Measurements from ENCODE around the gene RNU1-4. TPM values are rescaled to one million over a fixed set of nuclear protein-coding genes. Genes with fewer than 3 reads are reported as not detected.
"Not testable (repeated sequence)": the region's sequence is repeated elsewhere in the genome, so short reads cannot be mapped to it uniquely, and the experiment has no call there.

RNU1-4 gene
- total RNA-seq, 2 experiments from 2014 or later: 1,390 to 1,409 TPM

DNA sequence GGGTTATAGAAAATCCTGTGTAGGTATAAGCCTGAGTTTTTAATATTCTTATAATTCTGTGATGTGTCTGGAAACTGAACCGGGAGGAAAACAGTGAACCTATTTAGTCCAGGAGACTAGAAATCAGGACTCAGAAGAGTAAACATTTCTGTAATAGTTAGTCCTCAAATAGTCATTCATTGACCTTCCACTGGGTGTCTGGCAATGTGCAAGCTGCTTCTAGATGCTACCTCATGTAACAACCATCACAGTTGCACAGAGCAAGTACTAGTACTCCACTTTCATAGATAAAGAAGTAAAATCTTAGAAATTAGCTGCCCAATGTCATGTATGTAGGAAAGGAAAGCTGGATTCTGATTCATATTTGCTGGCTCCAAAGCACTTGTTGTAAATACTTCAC is 15.1 kb downstream of the RNU1-4 start:
- H3K27me3 Mint-ChIP-seq; CTCF ChIA-PET; intact Hi-C loops (cut with micrococcal nuclease); H3K27ac Mint-ChIP-seq; H3K9me3 Mint-ChIP-seq; H3K36me3 Mint-ChIP-seq; H3K4me3 Mint-ChIP-seq; POLR2A ChIA-PET; H3K4me1 Mint-ChIP-seq (ENCODE audit: low read depth): not testable (repeated sequence)
- peak; percentile 7 for DNase-seq

DNA sequence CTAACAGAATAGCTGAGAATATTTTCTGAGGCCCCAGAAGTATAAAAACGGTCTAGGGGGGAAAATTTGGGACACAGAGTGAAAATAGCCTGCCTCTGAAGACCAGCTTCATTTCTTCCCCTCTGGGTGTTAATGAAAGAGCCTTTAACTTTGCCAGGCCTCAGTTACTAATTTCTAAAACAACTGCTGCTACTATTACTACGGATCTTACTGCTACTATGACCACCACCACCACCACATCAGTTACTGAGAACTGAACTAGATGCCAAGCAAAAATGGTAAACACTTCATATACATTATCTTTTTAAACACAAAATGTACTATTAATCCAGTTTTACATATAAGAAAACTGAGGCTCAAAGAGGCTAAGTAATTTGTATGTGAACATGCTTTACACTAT is 15.6 kb downstream of the RNU1-4 start:
- H3K27me3 Mint-ChIP-seq; H3K4me1 Mint-ChIP-seq (ENCODE audit: low read depth); H3K9me3 Mint-ChIP-seq; CTCF ChIA-PET; H3K4me3 Mint-ChIP-seq; DNase-seq; POLR2A ChIA-PET; intact Hi-C loops (cut with micrococcal nuclease); H3K36me3 Mint-ChIP-seq; H3K27ac Mint-ChIP-seq: not testable (repeated sequence)

DNA sequence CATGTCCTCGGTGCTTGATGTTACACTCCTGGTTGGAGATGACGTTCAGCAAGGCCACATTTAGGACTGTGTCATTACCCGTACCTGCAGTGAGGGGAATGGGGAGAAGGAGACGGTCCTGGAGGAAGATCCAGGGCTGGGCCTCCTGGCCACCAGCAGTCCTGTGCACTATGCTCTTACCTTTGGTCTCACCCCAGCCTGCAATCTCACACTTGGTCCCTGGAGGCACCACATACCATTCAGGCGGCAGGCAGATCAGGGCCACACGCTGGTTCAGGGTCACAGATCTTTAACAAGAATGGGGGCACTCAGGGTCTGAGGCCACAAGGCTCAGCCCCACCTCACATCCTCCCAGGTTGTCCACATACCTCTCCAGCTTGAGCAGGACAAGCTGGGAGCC is 17.3 kb downstream of the RNU1-4 start:
- POLR2A ChIA-PET; intact Hi-C loops (cut with micrococcal nuclease); H3K4me1 Mint-ChIP-seq (ENCODE audit: low read depth): not testable (repeated sequence)

DNA sequence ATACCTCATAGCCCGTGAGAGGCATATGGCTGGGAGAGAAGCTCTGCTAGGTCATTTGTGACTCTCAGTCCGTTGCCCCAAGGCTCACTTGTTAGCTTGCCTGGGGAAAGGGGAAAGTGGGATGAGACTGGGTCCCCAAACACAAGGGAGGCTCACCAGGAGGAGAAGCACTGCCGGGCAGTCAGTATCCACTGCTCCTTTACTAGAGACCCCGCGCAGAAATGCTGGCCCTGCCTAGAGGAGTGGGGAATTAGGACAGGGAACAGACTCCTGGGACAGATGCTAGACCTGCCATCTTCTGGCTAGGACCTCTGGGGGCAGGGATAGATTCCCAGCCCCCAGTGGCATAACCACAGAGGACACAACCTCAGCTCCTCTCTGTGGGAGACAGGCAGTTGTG is 17.7 kb downstream of the RNU1-4 start:
- H3K36me3 Mint-ChIP-seq; H3K27me3 Mint-ChIP-seq; POLR2A ChIA-PET; H3K9me3 Mint-ChIP-seq; H3K27ac Mint-ChIP-seq; CTCF ChIA-PET; H3K4me1 Mint-ChIP-seq (ENCODE audit: low read depth); intact Hi-C loops (cut with micrococcal nuclease); H3K4me3 Mint-ChIP-seq: not testable (repeated sequence)
- peak; percentile 8 for DNase-seq

More for the DNA sequence above, 17.3 kb downstream of the RNU1-4 start:
- H3K4me3 Mint-ChIP-seq, CTCF ChIA-PET, H3K27ac Mint-ChIP-seq, H3K27me3 Mint-ChIP-seq, H3K9me3 Mint-ChIP-seq, DNase-seq, H3K36me3 Mint-ChIP-seq: not testable (repeated sequence)

DNA sequence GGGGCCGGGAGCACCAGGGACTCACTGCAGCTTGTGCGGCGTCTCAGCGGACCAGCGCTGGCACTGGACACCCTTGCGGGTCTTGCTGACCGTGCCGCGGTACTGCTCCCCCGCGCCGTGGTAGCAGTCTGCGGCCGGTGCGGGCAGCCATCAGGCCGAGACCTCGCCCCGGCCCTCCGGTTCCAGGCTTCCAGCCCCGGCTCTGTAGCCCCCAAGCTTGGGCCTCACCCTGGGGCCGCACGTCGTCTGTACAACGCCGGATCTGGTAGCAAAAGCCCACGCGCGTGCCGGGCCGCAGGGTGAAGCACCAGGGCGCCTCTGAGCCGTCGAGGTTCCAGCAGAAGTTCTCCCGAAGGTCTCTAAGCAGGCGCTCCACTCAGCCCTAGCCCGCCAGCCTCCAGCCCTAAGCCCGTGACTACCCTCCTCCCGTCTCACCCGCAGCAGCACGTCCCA is 18.8 kb downstream of the RNU1-4 start:
- H3K27me3 Mint-ChIP-seq; H3K4me3 Mint-ChIP-seq; intact Hi-C loops (cut with micrococcal nuclease); POLR2A ChIA-PET; H3K27ac Mint-ChIP-seq; H3K4me1 Mint-ChIP-seq (ENCODE audit: low read depth); CTCF ChIA-PET; H3K36me3 Mint-ChIP-seq; H3K9me3 Mint-ChIP-seq: not testable (repeated sequence)
- DNase-seq: peak; percentile 9

DNA sequence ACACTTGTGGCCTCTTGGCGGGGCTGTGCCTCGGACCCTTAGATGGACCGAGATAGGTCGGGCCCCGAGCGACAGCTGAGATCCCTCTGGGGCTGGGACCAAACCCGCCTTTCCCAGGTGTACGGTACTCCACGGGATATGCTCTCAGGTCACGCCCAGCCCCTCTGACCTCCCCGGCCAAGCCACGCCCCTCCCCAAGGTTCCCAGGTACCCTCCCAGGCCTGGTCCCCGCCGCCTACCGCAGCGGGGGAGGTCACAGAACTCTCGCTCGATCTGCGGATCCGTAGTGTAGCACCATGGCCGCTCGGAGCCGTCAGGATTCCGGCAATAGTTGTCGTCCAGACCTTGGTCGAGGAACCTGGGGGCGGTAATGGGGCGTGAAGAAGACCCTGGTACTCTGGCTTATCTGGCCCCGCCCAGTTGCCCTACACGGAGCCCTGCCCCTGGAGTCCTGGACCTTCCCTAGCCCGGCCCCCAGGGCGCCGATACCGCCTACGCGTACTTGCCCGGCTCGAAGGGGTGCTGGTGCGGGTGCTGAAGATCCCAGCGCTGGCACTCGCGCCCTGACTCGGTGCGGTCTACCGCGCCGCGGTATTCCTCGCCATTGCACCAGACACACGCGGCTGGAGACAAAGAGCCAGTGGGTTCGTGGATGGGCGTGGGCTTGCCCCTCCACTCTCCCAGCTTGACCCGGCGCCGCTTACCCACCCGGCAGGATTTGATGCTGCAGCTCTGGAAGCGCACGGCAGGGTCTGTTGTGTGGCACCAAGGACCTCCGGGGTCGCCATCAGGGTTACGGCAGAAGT is 19.5 kb downstream of the RNU1-4 start:
- DNase-seq; intact Hi-C loops (cut with micrococcal nuclease); POLR2A ChIA-PET: not testable (repeated sequence)

DNA sequence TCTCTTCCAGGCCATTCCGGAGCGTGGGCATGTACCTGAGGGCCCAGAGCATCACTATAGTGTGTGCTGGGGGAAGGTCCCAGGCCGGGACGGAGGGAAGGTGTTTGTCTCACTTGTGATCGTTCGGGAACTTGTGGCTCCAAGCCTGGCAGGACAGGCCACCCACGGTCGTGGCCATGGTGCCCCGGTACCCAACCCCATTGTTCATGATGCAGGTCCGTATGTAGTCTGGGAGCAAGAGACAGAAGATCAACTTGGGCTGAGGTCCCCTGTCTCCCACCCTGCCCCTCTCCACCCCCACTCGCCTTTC is 20.1 kb downstream of the RNU1-4 start:
- H3K27ac Mint-ChIP-seq; H3K27me3 Mint-ChIP-seq; DNase-seq; H3K4me1 Mint-ChIP-seq (ENCODE audit: low read depth); intact Hi-C loops (cut with micrococcal nuclease); H3K4me3 Mint-ChIP-seq; CTCF ChIA-PET; H3K9me3 Mint-ChIP-seq; H3K36me3 Mint-ChIP-seq; POLR2A ChIA-PET: not testable (repeated sequence)

More for the DNA sequence above, 19.5 kb downstream of the RNU1-4 start:
- H3K4me3 Mint-ChIP-seq; H3K9me3 Mint-ChIP-seq; H3K36me3 Mint-ChIP-seq; H3K27ac Mint-ChIP-seq; CTCF ChIA-PET; H3K4me1 Mint-ChIP-seq (ENCODE audit: low read depth); H3K27me3 Mint-ChIP-seq: not testable (repeated sequence)

DNA sequence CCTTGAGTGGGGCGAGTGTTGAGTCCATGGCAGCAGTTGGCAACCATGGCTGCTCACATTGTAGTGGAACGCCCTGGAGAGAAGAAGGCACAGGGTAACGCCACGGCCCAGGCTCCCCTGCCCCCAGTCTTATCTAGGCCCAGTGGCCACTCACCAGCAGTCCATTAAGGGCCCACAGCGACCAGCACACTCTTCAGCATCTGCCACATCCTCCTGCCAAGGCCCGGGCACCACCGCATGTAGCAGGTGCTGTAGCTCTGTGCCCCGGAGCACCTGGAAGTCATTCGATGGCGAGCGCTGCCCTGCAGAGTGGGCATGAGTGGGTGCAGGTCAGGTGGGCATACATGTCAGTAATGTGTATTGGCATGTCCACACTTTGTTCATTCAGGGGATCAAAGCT is 20.5 kb downstream of the RNU1-4 start:
- intact Hi-C loops (cut with micrococcal nuclease); H3K27ac Mint-ChIP-seq; POLR2A ChIA-PET; H3K4me3 Mint-ChIP-seq; H3K9me3 Mint-ChIP-seq; H3K27me3 Mint-ChIP-seq; CTCF ChIA-PET; H3K36me3 Mint-ChIP-seq; H3K4me1 Mint-ChIP-seq (ENCODE audit: low read depth): not testable (repeated sequence)
- DNase-seq: peak; percentile 5

DNA sequence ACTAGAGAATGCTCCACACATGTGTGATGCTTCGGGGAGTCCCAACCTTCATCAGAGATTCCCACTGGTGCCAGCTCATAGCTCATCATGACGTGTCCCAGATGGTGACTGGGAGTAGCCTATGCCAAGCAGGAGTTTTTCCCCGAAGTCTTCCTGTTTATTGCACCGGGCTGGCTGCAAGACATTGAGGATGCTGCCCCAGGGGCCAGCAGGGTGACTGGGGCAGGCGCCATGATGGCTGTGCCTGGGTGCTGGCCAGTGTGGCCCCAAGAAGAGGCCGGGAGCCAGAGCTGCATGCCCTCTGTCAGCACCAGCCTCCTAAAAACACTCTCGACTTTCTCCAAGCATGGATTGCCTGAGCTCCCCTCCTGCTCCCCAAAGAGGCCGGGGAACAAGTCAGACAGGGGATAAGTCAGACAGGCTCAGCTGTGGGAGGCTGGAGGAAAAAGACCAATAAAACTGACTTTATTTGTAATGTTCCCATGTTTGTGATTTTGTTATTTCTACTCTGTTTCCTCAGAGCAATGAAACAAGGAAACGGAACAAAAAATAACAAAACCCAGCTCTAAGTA is 24.0 kb downstream of the RNU1-4 start:
- H3K36me3 Mint-ChIP-seq; H3K4me1 Mint-ChIP-seq (ENCODE audit: low read depth); H3K9me3 Mint-ChIP-seq; CTCF ChIA-PET; DNase-seq; H3K27ac Mint-ChIP-seq; POLR2A ChIA-PET; H3K4me3 Mint-ChIP-seq; intact Hi-C loops (cut with micrococcal nuclease): not testable (repeated sequence)
- peaks cover 14% of the 10 kb centered on the region for H3K27me3 Mint-ChIP-seq

DNA sequence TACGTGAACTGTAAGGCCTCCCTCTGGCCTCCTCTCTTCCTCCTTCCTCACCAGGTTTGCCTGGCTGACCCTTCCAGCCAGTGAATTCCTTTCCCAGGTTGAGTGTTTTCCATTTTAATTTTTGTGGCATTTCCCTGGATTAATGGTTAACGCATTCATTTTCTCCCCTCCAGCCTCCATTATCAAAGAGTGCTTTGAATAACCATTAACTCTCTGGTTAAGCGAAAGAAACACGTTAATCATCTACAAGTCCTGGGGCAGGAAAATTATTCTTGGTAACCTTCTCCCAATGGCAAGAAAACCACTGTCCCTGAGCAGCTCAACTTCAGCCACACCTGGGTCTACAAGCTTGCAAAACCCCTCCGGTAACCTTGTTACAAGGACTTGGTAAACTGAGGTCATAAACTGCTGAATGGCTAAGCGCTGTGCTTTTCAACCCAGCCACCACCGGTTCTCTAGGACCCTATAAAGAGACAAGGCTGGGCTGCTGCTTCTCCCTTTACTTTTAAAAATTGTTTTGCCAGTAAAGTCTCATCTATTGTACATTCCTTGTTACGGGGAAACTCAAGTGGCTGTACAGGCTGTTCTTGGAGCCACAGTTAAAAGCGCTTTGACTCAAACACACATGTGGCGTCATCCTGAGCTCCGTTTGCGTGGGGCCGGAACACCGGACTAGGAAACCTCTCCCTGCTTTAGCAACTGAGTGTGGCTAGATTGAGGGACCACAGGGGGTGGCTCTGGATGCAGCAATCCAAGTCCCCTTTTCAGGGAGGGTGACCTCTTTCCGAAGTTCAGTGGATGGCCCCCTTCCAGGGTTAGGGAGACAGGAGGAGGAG is 24.7 kb downstream of the RNU1-4 start:
- H3K27ac Mint-ChIP-seq; H3K4me1 Mint-ChIP-seq (ENCODE audit: low read depth); H3K4me3 Mint-ChIP-seq; CTCF ChIA-PET; H3K9me3 Mint-ChIP-seq; intact Hi-C loops (cut with micrococcal nuclease); H3K36me3 Mint-ChIP-seq; DNase-seq; POLR2A ChIA-PET: not testable (repeated sequence)
- H3K27me3 Mint-ChIP-seq: peaks cover 14% of the 10 kb centered on the region

DNA sequence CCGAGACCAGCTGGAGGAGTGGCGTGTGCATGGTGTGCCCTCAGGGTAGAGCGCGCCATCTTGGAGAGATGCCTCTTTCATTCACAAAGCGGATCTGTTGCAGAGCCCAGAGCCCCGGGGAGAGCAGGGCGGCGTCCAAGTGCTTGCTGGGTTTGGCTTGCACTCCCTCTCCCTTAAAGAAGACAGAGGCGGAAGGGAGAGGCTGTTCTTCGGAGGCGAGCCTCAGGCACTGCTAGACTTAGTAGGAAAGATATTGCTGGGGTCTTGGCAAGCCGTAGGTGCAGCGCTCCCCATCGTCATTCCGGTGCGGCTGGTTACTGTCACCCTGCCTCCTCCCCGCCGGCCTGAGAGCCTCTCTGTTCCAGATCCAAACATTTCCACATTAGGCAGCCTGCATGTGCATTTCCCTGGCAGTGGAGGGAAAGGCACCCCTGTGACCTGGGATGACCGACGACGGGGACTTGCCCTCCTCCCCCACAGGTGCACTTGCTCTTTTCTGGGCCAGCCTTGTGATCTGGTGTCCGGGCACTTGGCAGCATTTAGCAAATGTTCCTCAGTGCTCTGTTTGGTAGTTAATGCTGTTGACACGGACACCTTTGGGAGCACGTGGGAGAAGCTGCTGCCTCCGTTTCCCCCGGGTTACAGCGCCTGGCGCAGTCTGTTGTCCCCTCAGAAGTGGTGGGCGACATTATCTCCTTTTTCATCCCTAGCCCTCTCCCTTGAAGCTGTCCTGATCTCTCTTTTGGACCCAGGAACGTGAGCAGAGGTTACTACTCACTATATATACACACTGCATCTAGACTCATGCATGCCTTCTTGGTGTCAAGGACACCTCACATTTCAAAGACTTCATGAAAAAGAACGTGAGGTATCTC is 25.7 kb downstream of the RNU1-4 start:
- H3K27ac Mint-ChIP-seq; POLR2A ChIA-PET; DNase-seq; H3K4me1 Mint-ChIP-seq (ENCODE audit: low read depth); CTCF ChIA-PET; H3K36me3 Mint-ChIP-seq; H3K9me3 Mint-ChIP-seq; intact Hi-C loops (cut with micrococcal nuclease); H3K4me3 Mint-ChIP-seq: not testable (repeated sequence)
- H3K27me3 Mint-ChIP-seq: peaks cover 15% of the 10 kb centered on the region

DNA sequence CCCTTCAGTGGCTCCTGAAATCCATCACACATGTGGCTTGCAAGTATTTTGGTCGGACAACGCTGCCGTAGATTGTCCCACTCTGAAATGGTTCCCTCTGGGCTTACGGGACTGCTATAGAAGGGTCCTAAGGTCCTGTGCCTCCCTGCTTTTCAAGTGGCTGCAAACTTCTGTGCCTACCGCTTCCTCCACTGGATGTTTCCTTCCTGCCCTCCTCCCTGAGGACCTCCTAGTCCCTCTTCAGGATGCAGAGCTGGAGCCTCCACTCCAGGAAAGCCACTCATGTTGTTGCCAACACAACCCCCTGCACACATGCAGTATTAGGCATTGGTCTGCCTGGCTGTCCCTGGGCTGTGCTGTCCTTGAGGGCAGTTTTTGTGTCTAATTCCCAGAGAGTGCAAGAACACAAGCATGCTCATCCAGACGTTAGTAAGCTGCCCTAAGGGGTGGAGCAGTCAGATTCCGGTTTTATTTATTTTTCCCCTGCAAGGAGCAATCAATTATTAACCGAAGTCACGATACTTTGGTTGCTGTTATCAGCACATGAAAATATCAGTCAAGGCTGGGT is 26.5 kb downstream of the RNU1-4 start:
- H3K9me3 Mint-ChIP-seq; POLR2A ChIA-PET; H3K4me3 Mint-ChIP-seq; CTCF ChIA-PET; H3K4me1 Mint-ChIP-seq (ENCODE audit: low read depth); intact Hi-C loops (cut with micrococcal nuclease); DNase-seq; H3K27ac Mint-ChIP-seq; H3K36me3 Mint-ChIP-seq: not testable (repeated sequence)
- peaks cover 17% of the 10 kb centered on the region for H3K27me3 Mint-ChIP-seq

Data from activated CD4-positive, alpha-beta memory T cell treated with anti-CD3 and anti-CD28 coated beads for 36 hours (primary cell).